ENCODE data around the gene CACNA1C.

The CACNA1C gene

GRCh38 chr12:2179058-2179457 lies 126.3 kb downstream of the CACNA1C start:
- H3K4me3 ChIP-seq (ENCODE audit: low read depth, low read length) = no peak overlapping the region
- TF ChIP-seq CTCF (IDR thresholded peaks at IDR 0.05; ENCODE audit: low read depth, low read length) = no peak

GRCh38 chr12:2179953-2180736 lies 127.4 kb downstream of the CACNA1C start:
- H3K4me3 ChIP-seq (ENCODE audit: low read depth, low read length) = no peak overlapping the region

DNA sequence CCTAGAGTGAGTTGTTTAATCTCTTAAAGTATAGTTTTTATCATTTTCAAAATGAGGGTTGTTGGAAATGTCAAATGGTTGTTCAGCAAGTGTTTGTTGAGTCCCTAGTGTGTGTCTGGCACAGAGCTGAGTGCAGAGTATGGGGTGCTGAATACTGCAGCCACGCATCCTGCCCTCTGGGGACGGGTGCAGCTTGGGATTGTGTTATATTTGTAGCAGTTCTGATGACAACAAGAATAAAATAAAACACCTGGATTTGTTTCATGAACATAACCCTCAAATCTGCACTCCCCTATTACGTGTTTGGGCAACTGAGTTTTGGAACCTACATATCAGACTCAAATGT lies 127.9 kb downstream of the CACNA1C start:
- no peak for TF ChIP-seq CTCF (IDR thresholded peaks at IDR 0.05; ENCODE audit: low read depth, low read length)
- no peak overlapping the region for H3K4me3 ChIP-seq (ENCODE audit: low read depth, low read length)

More at GRCh38 chr12:2179953-2180736, 127.4 kb downstream of the CACNA1C start:
- no peak for TF ChIP-seq CTCF (IDR thresholded peaks at IDR 0.05; ENCODE audit: low read depth, low read length)

- no peak overlapping the region for H3K4me3 ChIP-seq (ENCODE audit: low read depth, low read length)
- peak; percentile 28; the same call in 1 of the 2 replicates for TF ChIP-seq CTCF (IDR thresholded peaks at IDR 0.05; ENCODE audit: low read depth, low read length)
Measured at GRCh38 chr12:2183556-2184541, 131.1 kb downstream of the CACNA1C start.

- no peak for TF ChIP-seq CTCF (IDR thresholded peaks at IDR 0.05; ENCODE audit: low read depth, low read length)
- H3K4me3 ChIP-seq (ENCODE audit: low read depth, low read length) = no peak overlapping the region
Measured at GRCh38 chr12:2185751-2186341, 133.1 kb downstream of the CACNA1C start.

DNA sequence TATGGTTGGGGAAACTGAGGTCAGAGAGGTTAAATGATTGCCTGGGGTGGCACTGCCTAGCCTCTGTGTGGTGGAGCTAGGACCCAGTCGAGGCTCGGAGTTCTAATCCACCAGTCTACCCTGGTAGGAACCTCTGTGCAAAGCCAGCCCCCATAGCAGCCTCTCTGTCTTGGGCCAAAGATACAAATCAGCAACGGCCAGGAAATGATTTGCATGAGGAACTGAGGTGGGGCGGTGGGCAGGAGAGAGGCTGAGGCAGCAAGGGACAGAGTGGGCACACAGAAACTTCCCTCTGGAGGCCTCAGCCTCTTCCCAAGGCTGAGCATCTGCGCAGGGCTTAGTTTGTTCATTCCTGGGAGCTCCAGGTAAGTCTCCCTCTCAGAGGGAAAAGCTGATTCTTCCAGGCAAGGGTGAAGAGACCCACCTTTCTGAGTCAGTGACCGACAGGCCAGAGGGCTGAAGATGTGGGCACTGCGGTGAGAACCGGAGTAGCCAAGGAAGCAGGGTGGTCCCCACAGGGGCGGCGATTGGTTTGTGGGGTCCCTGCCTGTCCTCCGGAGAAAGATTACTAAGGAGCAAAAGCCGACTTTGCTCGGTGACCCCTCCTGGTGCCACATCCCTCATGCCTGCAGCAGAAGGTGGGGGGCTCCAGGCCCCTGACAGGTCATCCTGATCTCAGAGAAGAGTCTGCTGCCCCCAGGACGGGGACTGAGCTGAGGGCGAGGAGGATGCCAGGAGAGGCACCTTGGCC lies 134.6 kb downstream of the CACNA1C start:
- TF ChIP-seq CTCF (IDR thresholded peaks at IDR 0.05; ENCODE audit: low read depth, low read length) = no peak
- no peak overlapping the region for H3K4me3 ChIP-seq (ENCODE audit: low read depth, low read length)

All from WI38 (cell line).